GM19438 (cell line): ENCODE data around the gene S100P.

ENCODE experiments used
- ATAC-seq: cut with Tn5 transposase; IDR thresholded peaks from one replicate; pipeline ENCODE4 v1.9.1; 2021; ENCODE audit warnings: low read depth; ENCODE audit not compliant: unreplicated experiment

The S100P gene

DNA sequence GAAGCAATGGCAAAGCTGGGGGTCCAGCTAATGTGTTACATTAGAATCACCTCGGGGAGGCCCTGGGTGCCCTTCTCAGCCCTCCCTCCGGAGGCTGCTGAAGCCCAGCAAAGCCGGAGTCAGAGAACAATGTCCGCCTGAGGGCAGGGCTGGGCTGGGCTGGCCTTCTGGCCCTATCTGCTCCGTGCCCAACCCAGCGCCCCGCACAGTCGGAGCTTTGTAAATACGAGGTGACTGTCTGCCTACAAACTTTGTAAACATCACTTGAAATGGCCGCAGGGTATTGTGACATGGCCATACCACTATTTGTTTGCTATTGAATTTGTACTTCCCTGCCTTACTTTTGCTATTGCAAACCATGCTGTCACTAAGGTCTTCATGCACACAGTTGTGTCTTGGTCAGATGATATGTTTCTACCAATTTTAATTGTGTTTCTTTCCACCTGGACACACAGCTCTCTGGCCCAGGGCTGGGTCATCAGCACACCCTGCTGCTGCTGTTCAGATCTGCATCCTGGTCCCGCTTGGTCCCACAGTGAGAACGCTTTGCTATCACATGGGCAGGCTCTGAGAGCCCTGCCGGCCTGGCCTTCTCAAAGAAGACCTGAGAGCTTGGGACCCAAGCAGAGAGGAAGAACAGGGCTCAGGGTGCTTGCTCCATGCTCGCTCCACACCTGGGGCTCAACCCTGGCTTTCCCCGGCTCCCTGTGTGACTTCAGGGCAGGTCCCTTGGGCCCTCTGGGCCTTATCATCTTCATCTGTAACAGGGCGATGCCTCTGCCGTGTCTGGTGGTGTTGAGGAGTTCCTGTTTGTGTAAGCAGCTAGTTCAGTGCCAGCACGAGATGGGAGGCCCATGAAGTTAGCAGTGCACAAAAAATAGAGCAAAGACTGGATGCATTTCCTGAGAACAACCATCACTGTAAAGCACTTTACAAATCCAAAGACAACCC lies 2.3 kb downstream of the S100P start:
- no peak for ATAC-seq

DNA sequence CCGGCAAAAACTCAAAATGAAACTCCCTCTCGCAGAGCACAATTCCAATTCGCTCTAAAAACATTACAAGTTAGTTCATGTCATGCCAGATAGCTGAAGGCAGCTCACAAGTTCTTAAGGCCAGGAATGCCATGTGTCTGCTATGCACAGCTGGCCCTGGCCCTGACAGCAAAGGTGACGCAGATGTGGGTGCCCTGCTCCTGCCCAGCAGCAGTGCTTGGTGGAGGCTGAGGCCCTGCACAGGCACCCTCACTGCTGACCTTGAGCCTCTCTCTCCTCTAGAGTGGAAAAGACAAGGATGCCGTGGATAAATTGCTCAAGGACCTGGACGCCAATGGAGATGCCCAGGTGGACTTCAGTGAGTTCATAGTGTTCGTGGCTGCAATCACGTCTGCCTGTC lies 2.9 kb downstream of the S100P start:
- ATAC-seq: no peak

DNA sequence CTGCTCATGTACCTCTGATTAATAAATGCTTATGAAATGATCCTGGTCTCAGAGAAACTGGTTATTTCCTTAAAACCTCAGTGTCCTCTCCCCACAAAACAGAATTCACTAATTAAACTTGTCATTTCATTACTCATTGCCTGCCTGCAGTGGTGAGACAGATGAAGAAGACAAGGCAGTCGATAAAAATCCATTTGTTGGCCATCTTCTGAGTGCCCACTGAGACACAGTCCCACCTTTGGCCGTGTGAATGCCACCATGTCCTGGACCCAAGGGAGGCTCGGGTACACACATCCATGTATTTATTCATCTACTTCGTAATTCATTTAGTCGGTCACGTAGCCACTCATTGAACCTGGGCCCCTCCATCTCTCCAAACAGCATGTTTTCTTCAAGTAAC lies 3.5 kb downstream of the S100P start:
- ATAC-seq: no peak

DNA sequence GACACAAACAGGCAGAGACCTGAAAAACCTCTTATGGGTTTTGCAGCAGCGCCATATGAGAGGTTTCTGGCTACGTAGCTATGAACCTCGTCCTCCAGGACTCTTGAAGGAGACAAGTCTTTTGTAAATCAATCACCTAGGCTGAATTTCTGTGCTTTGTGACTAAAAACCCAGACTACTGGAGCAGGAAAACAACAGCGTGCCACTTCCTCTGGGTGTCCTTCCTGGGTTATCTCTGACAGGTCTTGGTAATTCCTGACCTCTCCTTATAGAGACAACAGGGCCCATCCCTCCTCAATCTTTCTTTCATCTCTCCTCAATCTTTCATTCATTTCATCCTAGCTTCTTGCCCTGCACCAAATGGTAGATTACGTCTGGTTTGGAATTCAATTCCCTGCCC lies 5.7 kb downstream of the S100P start:
- no peak for ATAC-seq

DNA sequence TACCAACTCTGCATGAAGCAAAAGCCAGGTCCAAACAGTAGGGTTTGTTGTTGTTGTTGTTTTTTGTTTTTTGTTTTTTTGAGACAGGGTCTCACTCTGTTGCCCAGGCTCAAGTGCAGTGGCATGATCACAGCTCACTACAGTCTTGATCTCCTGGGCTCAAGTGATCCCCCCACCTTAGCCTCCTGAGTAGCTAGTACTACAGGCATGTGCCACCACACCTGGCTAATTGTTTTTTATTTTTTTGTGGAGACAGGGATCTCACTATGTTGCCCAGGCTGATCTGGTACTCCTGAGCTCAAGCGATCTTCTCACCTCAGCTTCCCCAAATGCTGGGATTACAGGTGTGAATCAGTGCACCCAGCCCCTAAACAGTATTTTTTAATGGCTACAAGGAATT lies 6.2 kb downstream of the S100P start:
- ATAC-seq: no peak

DNA sequence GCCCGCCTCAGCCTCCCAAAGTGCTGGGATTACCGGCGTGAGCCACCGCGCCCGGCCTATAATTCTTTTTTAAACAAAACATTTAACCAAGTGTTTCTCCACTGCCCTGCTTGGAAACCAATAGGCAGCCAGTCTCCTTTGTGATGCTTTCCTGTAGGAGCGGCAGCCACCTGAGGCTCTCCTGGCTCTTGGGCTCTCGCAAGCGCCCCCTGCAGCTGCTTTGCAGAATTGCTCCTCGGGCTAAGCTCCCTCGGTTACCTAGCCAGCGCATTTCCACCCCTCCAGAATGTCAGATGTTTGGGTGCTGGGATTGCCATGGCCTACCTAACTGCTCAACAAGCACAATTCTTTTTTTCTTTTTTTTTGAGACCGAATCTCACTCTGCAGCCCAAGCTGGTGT lies 7.7 kb downstream of the S100P start:
- ATAC-seq: no peak

DNA sequence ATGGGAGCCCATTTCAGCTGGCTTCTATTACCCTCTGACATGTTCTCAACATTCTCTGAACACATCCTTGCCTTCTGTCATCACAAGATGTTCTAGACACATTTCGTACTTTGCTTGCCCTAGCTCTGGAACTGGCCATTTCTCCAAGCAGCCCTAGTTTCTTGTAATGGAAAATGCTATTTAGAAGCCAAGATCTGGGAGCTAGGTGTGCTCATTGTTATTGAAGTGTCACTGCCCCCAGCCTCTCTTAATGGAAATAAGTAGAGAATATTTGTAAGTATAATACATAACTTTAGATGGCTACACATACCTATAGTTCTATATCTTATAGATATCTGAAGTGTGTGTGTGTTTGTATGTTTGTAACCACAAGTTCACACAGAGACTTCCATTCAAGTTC lies 9.1 kb downstream of the S100P start:
- ATAC-seq: no peak

DNA sequence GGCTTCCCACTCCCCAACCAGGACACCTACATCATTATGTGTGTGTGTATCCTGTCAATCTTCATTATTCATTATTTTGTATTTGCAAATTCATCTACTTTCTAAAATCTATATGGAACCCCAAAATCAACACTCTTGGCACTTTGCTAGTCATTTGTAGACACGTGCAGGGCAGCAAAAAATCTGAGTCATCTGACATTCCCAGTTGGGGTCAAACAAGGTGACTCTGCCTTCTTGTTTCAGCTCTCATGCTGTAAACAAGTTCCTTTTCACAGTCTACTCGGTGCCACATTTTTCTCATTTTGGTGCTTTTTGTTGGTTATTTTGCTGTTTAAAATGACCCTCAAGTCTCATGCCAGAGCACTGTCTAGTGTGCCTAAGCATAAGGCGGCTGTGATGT lies 10.1 kb downstream of the S100P start:
- no peak for ATAC-seq

DNA sequence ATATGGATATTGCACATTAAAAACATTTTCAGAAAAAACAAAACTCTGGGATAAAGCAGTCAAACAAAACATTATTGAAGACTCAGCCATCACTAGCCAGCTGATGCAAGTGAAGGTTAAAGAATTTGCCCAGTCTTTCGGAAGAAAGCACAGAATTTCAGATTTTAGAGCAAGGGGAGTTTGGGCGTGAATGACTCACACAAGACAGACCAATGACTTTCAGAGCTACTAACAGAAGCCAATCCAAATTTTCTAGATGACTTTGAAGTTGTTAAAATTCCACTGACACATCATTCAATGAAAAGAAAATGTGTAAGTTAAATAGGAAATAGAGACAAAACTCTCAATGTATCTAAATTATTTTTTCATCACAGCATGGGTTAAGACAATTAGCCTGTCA lies 12.0 kb downstream of the S100P start:
- no peak for ATAC-seq

DNA sequence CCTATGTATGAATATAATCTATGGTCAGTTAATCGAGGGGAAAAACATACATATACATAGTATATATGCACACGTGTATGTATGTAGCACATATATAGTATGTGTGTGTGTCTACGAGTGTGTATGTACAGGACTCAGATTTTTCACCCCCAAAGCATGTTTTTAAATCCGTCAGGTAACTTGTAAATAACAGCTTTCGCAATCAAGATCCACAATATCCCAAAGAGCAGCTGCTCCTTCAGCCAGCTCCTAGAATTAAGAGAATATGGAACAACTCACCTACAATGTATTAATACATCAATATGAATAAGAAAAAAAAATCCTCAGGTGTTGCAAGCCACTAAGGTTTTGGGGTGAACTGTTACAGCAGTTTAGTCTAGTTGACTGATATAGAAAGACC lies 12.5 kb downstream of the S100P start:
- no peak for ATAC-seq

DNA sequence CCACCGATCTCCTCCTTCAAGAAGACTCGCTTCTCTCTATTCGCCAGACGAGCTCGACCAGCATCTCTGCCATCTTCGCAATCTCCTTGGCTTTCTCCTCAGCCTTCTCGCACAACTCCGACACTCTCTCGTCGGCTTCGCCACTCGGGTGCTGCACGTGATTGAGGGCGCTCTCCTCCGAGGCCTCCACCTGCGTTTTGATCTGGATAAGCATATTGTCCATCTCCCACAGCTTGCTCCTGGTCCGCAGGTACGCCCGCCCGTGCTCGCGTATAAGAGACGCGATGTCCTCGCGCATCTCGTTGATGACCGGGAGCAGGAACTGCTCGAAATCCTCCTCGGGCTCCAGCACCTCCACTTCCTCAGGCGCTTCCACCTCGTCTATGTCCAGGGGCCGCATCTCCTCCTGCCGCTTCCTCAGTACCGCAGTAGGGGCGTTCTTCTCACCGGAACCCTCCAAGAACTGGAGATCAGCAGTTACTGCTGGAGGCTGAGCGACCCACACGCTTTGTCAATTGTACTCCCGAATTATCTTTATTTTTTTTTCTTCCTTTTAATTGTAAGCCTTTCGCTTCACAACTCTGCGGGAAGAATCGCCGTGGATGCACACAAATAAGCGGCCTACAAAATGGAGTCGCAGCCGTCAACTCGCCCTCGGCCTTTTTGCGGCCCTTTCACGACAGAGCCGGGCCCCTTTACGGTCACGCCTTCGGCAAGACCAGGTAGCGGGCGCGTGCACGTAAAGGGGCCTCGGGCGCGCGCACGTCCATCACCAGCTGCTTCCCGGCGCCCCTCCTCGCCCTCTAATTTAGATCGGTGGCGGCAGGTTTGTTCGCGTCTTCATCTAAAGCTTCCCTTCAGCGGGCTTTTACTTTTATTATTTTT lies 15.8 kb downstream of the S100P start, which contains the start of gene MRFAP1L1:
Gene MRFAP1L1, minus strand, starts transcription at position 636 of the 885 bp plus-strand sequence. Its CDS starts 236 bp downstream, at position 400.
- ATAC-seq: peak; percentile 70

DNA sequence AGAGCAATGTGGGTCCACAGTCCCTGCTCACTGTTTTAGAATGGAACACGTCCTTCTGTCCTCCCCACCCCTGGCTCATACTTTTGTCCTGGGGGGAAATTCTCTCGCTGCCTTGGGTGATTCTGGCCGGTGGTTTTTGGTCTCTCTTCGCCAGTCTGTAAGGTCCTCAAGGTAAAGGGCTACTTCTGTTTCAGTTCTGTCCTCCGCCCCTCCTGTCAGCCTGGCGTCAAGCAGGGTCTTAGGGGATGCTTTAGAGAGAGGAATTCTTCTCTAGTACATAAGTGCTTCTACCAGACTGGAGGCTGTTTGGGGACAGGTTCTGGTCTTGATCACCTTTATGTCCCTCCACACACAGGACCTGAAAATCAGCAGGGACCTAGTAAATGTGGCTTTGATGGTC lies 16.6 kb downstream of the S100P start:
- ATAC-seq: no peak

DNA sequence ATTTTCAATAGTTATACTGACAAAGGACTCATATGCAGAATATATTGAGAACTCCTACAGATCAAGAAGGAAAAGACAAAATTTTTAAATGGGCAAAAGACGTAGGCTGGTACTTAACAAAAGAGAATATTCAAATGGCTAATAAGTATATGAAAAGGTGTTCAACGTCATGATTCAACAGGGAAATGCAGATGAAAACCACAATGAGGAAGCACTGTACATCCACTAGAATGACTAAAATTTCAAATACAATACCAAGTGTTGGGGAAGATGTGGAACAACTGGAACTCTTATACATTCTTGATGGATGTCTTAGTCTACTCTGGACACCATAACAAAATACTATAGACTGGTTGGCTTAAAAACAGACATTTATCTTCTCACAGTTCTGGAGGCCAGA lies 17.3 kb downstream of the S100P start:
- ATAC-seq: no peak

DNA sequence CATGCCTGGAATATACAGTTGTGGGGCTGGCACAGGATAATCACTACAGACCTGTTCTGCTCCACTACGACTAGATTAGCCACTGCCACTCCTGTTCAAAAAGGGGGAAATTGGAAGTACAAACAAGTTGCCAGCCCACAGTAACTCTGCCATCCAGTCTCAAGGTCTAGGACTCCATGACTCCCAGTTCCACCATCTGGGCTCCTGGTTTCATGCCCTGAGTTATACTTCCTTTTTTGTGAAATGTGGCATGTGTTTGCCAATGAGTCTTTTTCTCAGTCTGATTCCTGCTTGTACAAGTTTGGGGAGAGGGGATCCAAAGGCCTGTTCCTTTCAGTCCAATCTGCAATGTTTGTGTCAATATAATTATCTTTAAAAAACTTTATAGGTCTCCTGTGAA lies 21.3 kb downstream of the S100P start:
- ATAC-seq: no peak

DNA sequence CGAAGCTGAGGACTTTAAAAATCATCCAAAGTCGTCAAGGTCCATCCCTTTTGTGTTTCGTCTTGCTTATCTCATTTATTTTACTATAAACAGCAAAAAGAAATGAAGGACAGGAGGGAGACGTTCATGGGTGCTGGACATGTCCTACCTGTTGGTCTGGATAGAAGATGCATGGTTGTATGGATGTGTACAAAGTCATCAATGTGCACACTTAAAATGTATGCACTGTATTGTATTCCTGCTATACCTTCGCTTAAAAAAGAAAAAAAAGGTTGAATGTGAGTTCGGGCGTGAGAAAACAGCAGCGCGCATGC lies 22.0 kb downstream of the S100P start:
- ATAC-seq: no peak

DNA sequence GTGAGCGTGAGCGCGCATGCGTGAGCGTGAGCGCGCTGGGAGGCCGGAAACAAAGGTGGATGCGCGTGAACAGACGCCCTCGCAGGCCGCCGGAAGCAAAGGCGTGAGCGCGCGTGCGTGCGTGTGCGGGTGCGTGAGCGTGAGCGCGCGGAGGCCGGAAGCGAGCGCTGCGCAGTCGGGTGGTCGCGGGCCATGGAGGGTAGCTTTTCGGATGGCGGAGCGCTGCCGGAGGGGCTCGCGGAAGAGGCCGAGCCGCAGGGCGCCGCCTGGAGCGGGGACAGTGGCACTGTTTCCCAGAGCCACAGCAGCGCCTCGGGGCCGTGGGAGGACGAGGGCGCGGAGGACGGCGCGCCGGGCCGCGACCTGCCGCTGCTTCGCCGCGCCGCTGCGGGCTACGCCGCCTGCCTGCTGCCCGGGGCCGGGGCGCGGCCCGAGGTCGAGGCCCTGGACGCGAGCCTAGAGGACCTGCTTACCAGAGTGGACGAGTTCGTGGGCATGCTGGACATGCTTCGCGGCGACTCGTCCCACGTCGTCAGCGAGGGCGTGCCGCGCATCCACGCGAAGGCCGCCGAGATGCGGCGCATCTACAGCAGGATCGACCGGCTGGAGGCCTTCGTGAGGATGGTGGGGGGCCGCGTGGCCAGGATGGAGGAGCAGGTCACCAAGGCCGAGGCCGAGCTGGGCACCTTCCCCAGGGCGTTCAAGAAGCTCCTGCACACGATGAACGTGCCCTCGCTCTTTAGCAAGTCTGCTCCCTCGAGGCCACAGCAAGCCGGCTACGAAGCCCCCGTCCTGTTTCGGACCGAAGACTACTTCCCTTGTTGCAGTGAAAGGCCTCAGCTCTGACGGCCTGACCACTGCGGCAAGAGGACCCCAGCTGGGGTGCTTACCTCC lies 22.6 kb downstream of the S100P start, which contains the start of gene BLOC1S4:
Gene BLOC1S4, plus strand, starts transcription at position 157 of the 894 bp plus-strand sequence. Its CDS starts 36 bp downstream, at position 193.
- peak; percentile 68 for ATAC-seq

DNA sequence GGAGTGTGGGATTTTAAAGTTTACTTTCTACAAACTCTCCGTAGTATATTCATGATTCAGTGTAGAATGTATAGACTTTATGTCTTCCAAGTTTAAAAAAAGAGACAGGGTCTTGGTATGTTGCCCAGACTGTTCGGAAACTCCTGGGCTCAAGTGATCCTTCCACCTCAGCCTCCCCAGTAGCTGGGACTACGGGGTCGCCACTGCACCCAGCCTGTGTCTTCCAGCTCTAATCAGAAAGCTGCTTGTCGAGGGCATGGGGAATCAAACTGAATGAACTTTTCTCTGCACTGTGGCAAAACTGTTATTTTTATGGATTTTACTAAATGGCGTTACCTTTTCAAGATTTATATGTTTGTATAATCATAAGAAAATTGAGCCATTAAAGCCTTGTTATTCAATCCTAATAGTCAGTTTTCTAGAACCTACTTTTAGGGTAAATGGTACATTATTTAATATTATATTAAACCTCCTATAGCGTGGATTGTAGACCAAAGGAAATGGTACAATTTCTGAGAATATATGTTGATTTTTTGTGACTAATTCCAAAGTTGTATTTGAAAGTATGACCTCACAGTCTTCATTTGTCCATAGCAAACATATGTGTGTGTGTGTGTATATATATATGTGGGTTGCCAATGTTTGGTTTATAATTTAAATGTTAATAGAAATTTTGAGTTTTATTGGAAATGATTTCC lies 23.4 kb downstream of the S100P start:
- no peak for ATAC-seq

DNA sequence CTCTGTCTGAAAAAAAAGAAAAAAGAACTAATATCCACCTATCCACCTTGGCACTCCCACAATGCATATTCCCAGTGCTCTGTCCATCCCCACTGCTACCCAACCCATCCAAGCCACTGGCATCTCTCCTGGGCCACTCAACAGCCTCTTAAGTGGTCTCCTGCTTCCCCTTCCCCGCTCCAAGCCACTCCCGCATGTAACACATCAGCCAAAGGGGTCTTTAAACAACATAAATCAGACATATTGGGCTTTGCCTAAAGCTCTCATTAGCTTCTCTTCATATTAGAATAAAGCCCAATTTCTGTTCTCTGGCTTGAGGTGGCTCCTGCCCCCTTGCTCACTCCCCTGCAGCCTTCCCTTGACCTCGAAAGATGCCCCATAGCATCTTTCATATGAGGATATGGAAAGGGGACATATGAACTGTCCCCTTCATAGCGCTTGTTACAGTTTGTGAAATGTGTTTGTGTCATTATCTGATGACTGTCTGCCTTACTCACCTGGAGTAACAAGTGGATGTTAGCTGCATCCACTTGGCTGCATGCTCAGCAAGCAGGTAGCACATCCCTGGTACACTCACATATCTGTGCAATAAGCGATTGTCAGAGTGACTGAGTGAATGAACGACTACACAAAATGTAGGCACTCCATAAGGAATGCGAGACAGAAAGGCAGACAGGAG lies 25.4 kb downstream of the S100P start:
- no peak for ATAC-seq

DNA sequence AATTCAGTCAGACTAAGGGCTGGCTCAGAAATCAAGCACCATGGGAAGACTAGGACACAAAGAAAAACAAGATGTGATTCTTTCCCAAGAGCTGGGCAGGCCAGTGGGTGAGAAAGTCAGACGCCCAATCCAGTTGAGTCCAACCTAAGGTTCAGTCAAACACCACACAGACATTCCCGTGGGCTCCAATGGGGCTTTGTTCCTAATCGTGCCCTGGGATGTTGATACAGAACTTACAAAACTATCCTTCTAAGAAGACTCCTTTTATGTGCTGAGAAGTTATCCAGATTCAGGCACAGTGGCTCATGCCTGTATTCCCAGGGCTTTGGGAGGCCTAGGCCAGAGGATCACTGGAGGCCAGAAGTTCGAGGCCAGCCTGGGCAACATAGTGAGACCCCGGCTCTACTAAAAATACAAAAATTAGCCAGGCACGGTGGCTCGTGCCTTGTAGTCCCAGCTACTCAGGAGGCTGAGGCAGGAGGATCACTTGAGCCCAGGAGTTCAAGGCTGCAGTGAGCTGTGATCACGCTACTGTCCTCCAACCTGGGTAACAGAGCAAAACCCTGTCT lies 26.0 kb downstream of the S100P start:
- ATAC-seq: no peak
